ENCODE data around the gene FAM83G. TPM values are rescaled to one million over a fixed set of nuclear protein-coding genes. Genes with fewer than 3 reads are reported as not detected.

Gene FAM83G
- total RNA-seq, 2 experiments from 2014 or later, result 2.9 to 3.0 TPM

DNA sequence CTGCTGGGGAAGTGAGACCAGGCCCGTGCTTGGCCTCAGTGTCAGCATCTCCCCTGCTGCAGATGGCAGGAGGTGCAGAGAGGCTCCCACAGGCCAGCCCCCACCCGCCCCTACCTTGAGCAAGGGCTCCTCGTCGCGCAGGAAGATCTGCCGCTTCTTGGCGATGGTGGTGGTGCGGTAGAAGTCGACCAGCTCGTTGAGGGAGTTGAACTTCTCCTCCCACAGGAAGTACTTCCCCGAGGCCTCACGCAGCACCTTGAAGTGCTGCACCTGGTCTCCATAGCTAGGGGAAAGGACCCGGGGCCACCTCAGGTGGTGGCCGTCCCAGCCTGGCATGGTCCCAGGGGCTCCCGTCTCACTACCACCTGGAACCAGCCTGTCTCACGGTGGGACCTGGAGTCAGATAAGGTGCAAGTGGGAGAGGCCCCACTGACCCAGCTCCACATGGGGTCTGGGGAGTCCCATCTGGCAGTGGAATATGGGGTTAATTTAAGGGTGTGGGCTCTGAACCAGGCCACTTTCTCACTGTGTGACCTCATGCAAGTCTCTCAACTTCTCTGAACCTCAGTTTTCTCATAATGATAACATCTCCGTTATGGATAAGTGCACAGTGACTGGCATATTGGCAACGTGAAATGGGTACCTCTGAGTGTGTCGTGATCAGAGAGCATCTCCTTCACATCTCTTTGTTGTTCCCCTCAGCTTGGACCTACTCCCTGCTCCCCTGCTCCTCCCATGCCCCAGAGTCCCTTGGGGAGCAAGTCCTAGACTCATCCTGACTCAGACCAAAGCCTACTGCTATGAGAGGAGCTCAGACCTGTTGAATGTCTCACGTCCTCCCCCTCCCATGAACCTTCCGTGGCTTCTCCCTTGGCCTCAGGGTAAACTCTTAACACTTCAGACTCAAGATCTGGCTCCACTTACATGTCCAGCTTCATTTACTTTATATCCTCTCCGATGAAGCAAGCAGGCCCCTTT lies 19.8 kb upstream of the FAM83G start:
- peak overlapping the region; percentile 92 for H3K27ac Mint-ChIP-seq
- TF ChIP-seq, protein P1, sequence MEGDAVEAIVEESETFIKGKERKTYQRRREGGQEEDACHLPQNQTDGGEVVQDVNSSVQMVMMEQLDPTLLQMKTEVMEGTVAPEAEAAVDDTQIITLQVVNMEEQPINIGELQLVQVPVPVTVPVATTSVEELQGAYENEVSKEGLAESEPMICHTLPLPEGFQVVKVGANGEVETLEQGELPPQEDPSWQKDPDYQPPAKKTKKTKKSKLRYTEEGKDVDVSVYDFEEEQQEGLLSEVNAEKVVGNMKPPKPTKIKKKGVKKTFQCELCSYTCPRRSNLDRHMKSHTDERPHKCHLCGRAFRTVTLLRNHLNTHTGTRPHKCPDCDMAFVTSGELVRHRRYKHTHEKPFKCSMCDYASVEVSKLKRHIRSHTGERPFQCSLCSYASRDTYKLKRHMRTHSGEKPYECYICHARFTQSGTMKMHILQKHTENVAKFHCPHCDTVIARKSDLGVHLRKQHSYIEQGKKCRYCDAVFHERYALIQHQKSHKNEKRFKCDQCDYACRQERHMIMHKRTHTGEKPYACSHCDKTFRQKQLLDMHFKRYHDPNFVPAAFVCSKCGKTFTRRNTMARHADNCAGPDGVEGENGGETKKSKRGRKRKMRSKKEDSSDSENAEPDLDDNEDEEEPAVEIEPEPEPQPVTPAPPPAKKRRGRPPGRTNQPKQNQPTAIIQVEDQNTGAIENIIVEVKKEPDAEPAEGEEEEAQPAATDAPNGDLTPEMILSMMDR (IDR thresholded peaks at IDR 0.05), result no peak
- peaks cover 37% of the 10 kb centered on the region for H3K36me3 ChIP-seq (ENCODE audit: insufficient read depth, low read length)
- intact Hi-C loops (cut with DNase I, micrococcal nuclease), result no loop called here
- H3K27me3 ChIP-seq (ENCODE audit: control insufficient read depth in 1 of 2, insufficient read depth in 2 of 2, low read length in 2 of 2), result no peaks in the 10 kb centered on the region
- H3K4me3 ChIP-seq (ENCODE audit: low read length), result no peak overlapping the region
- no peaks in the 10 kb centered on the region for H3K27me3 Mint-ChIP-seq
- H3K36me3 Mint-ChIP-seq (ENCODE audit: low read depth), result peaks cover 43% of the 10 kb centered on the region
- peaks cover 22% of the 10 kb centered on the region for H3K4me1 Mint-ChIP-seq (ENCODE audit: low read depth)
- ChIA-PET CTCF (interaction anchor here (0.7 kb wide), 1 partner anchor 20 kb away, joined by 3 read pairs; no protein-coding TSS in a partner anchor), POLR2A (interaction anchor here (0.6 to 2.1 kb wide), 6 partner anchors 17 to 773 kb away, joined by 3 to 11 read pairs (median 4); partner anchors contain the start of genes FAM83G and PRPSAP2)
- H3K9me3 ChIP-seq (ENCODE audit: control insufficient read depth in 1 of 2, insufficient read depth in 1 of 2, low read length in 2 of 2), result no peaks in the 10 kb centered on the region
- DNase-seq (peak in 4 of 14 experiments; percentile 28 to 40 (median 34)), ATAC-seq (ENCODE audit: poor library complexity) (peak; percentile 66)
- H3K4me3 Mint-ChIP-seq, result peak overlapping the region; percentile 59
- H3K9me3 Mint-ChIP-seq, result no peaks in the 10 kb centered on the region
- H3K27ac ChIP-seq (ENCODE audit: low read depth in 1 of 2, low read length in 2 of 2), result peak overlapping the region; percentile 24 to 40
- peaks cover 22% of the 10 kb centered on the region for H3K4me1 ChIP-seq (ENCODE audit: insufficient read depth, low read length)

DNA sequence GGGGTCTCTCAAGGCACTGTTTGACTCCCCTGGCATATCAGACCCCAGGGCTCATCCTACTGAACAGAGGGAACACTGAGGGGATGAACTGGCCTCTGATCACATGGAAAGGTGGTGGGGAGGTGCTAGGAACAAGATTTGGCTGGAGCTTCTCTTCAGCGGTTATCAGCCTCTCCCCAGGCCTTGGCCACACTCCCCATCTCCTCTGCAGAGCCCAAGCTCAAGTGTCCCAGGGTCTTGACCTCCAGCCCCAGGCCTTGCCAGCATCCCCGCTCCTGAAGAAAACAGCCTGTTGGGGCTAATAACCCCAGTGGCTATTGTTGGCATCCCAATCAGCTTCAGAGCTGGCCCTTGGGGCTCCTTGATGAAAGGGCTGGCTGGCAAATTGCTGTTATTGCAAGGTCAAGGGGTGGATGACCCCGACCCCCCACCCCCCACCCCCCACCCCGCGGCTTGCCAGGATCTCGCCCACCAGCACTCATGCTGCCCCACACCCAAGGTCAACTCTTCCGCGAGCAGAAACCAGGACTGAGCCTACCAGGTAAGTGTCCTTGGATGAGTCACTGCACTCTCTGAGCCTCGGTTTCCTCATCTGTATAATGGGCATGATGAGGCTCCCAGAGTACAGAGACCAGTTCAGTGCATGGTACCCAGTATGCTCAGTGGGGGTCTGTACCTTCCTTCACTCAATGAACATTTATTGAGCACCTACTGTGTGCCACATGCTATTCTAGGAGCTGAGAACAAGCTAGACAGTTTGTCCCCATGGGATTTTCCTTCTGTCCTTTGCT lies 18.8 kb upstream of the FAM83G start:
- DNase-seq (no peak), ATAC-seq (ENCODE audit: poor library complexity) (no peak)
- Mint-ChIP-seq H3K4me1 (ENCODE audit: low read depth) (peaks cover 30% of the 10 kb centered on the region), H3K4me3 (no peak overlapping the region), H3K9me3 (no peaks in the 10 kb centered on the region), H3K36me3 (ENCODE audit: low read depth) (peaks cover 48% of the 10 kb centered on the region), H3K27ac (peak overlapping the region; percentile 92), H3K27me3 (no peaks in the 10 kb centered on the region)
- Histone ChIP-seq H3K4me3 (ENCODE audit: low read length) (no peak overlapping the region), H3K36me3 (ENCODE audit: insufficient read depth, low read length) (peaks cover 37% of the 10 kb centered on the region), H3K27ac (ENCODE audit: low read depth in 1 of 2, low read length in 2 of 2) (peak overlapping the region in 1 of 2 donors; percentile 24), H3K4me1 (ENCODE audit: insufficient read depth, low read length) (peaks cover 22% of the 10 kb centered on the region), H3K9me3 (ENCODE audit: control insufficient read depth in 1 of 2, insufficient read depth in 1 of 2, low read length in 2 of 2) (no peaks in the 10 kb centered on the region), H3K27me3 (ENCODE audit: control insufficient read depth in 1 of 2, insufficient read depth in 2 of 2, low read length in 2 of 2) (no peaks in the 10 kb centered on the region)
- POLR2A ChIA-PET, result interaction anchor here (0.6 to 2.7 kb wide), 9 partner anchors 11 to 774 kb away, joined by 3 to 11 read pairs (median 3); partner anchors contain the start of genes FAM83G and PRPSAP2
- TF ChIP-seq, protein P1 (IDR thresholded peaks at IDR 0.05), result no peak
- CTCF ChIA-PET, result interaction anchor here (1.4 to 1.5 kb wide), 2 partner anchors 14 to 62 kb away, joined by 3 to 4 read pairs; no protein-coding TSS in a partner anchor
- intact Hi-C loops (cut with DNase I, micrococcal nuclease), result no loop called here

DNA sequence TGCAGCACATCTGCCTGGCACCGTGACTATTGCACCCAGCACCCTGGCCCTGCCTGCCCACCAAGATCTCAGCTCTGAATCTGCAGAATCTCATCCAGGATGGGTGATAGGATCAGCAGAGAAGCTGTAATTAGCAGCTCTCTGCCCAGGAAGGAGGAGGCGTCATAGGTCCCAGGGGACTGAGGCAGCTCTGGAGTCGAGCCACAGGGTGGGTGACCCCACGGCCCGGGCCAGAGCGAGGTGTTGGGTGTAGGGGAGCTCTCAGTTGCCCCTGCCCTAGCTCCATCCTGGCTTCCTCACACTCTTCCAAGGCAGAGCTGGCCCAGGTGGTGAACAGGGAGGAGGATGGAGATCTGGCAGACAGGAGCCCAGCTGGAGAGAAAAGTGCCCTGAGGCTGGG lies 18.2 kb upstream of the FAM83G start:
- no peak overlapping the region for H3K4me3 ChIP-seq (ENCODE audit: low read length)
- H3K4me1 ChIP-seq (ENCODE audit: insufficient read depth, low read length), result peaks cover 29% of the 10 kb centered on the region
- no peak for ATAC-seq (ENCODE audit: poor library complexity)
- H3K27me3 Mint-ChIP-seq, result no peaks in the 10 kb centered on the region
- H3K36me3 Mint-ChIP-seq (ENCODE audit: low read depth), result peaks cover 48% of the 10 kb centered on the region
- ChIA-PET CTCF (interaction anchor here (1.4 to 1.5 kb wide), 2 partner anchors 14 to 62 kb away, joined by 3 to 4 read pairs; no protein-coding TSS in a partner anchor), POLR2A (interaction anchor here (0.8 to 2.7 kb wide), 4 partner anchors 10 to 48 kb away, joined by 3 to 10 read pairs (median 3); partner anchors contain the start of gene FAM83G)
- intact Hi-C loops (cut with DNase I, micrococcal nuclease), result no loop called here
- H3K4me3 Mint-ChIP-seq, result no peak overlapping the region
- H3K9me3 Mint-ChIP-seq, result no peaks in the 10 kb centered on the region
- no peaks in the 10 kb centered on the region for H3K27me3 ChIP-seq (ENCODE audit: control insufficient read depth in 1 of 2, insufficient read depth in 2 of 2, low read length in 2 of 2)
- peak overlapping the region; percentile 78 for H3K27ac Mint-ChIP-seq
- no peak for DNase-seq
- peaks cover 30% of the 10 kb centered on the region for H3K4me1 Mint-ChIP-seq (ENCODE audit: low read depth)
- no peaks in the 10 kb centered on the region for H3K9me3 ChIP-seq (ENCODE audit: control insufficient read depth in 1 of 2, insufficient read depth in 1 of 2, low read length in 2 of 2)
- H3K36me3 ChIP-seq (ENCODE audit: insufficient read depth, low read length), result peaks cover 37% of the 10 kb centered on the region
- TF ChIP-seq, protein P1 (IDR thresholded peaks at IDR 0.05), result no peak
- no peak overlapping the region for H3K27ac ChIP-seq (ENCODE audit: low read depth in 1 of 2, low read length in 2 of 2)
